NB4 (cell line): ENCODE data around the gene STIM1.

Experiments
- CTCF ChIP-seq: IDR thresholded peaks from one replicate; pipeline ENCODE4 v1.5.1; 2012; ENCODE audit warnings: low read depth, low read length
- POLR2A ChIP-seq: IDR thresholded peaks from 2 replicates; pipeline ENCODE4 v1.6.1; 2011; ENCODE audit warnings: mild to moderate bottlenecking; ENCODE audit not compliant: insufficient read length; ENCODE audit errors: extremely low read depth

- no peak for TF ChIP-seq CTCF
- TF ChIP-seq POLR2A = no peak
These were observed 234.8 kb downstream of the STIM1 start for GRCh38 chr11:4090258-4090657.
